ENCODE data around the gene GDF7.

Gene GDF7

DNA sequence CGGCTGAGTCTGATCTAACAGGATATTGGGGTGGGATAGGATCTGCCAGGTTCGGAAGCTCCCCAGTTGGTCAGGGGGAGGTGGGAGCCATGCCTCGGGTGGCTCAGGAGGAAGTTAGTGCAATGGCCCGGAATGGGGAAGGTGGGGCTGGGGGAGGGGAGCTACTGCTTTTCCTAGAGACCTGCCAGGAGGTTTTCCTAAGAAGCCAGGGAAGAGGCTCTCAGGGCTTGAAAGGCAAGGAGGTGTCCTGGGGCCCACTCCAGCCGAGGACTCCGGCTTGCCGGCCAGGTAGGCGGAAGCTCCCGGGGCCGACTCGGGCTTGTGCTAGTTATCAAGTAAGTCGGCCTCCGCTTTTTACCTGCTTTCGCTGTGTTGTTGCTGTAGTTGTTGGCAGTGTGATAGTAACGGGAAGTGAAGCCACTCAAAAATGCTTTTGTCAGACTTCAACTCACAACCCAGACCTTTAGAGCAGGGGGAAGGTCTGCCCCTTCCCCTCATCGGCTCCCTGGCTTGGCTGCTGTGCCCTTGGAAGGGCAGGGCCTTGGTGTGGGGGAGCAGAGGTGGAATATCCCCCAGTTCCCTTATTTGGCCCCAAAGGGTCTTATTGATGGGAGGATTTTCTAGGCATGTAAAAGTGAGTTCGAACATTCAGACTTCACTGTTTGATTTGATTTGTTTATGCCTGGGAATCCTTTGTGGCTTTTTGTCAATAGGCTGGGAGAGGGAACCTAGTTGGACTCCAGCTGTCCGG is 5.4 kb downstream of the GDF7 start:
- DNase-seq (ENCODE audit: low read depth in 2 of 3, low spot score in 1 of 3) = no peak

DNA sequence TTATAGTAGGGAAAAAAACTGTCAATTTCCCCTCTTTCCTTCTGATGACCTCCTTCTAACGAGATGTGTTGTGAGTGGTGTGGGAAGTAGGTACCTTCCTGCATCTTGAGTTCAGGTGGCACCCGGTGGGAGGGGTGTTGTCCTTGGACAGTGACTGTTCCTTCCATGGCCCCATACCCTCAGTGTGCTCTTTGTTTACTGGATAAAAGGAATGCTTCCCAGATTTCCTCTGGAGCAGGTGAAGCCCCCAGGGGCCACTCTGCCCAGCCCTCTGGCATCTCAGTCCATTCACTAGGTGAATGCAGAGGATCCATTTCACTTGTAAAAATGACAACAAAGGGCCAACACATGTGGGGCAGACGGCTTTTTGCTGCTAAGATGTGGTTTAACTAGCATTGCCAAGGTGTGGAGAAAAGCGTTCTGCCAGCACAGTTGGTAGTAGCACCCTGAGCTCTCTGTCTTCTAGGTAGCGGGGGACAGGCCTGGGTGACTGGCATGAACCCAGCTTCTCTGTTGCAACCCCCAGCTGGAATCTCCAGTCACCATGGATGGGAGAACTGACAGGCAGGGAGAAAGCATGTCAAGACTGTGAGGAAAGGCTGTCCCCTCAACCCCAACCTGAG is 6.9 kb downstream of the GDF7 start:
- DNase-seq (ENCODE audit: low read depth in 2 of 3, low spot score in 1 of 3) = no peak

DNA sequence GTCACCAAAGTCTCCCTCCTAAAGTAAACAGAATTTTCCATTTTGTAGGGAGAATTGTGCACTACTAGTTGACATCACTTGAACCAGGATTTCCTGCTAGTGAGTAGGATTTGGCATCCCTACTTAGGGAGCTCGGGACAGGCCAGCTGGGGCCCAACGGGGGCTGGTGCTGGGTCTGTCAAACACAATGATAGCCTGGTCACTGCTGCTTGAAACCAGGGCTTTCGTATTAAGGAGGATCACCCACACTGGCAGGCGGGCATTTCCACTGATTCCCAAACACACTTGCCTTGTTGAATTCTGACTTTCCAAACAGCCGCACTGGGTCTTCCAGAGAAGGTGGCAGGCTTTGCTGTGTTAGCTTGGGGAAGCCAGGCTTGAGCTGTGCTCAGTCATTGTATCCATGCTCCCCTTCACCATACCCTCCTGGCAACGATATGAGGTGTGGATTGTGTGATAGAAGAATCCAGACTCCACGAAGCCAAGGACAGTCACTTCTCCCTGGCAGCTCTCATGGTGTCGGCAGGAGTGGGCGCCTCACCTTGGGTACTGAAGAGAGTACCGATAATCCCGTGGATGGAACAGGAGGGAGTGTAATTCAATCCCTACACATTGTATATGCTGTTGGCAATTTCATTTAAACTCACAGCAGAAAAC is 7.5 kb downstream of the GDF7 start:
- DNase-seq (ENCODE audit: low read depth in 2 of 3, low spot score in 1 of 3) = no peak

DNA sequence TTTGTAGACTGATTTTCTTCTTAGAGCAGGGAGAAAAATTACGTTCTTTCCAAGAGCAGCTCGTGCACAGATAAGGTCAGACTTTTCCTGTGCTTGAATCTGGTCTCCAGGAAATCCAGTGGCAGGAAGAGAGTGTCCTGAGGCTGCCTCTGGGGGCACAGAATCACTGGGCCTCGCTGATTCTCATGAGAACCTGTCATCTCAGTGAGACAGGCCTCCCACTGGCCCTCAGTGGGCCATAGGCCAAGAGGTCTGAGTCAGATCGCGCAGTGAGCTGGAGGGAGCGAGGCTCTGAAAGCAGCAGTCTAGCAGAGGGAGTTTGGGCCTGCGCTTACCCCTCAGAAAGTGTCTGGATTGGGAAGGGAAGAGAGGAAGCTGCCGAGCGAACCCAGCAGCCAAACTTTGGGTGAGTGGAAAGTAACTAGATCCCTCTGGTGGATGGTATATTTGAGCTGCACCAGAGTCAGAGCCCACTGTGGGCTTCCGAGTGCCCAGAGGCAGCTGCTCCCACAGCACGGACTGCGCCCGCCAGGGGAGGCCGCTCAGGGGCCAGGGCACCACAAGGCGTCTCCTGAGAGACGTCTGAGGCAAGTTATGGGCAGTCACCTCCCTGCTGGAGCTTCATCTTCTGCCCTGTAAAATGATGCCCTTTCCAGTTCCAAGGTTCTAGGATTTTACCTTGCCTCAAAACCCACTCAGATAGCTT is 8.2 kb downstream of the GDF7 start:
- DNase-seq (ENCODE audit: low read depth in 2 of 3, low spot score in 1 of 3) = no peak

DNA sequence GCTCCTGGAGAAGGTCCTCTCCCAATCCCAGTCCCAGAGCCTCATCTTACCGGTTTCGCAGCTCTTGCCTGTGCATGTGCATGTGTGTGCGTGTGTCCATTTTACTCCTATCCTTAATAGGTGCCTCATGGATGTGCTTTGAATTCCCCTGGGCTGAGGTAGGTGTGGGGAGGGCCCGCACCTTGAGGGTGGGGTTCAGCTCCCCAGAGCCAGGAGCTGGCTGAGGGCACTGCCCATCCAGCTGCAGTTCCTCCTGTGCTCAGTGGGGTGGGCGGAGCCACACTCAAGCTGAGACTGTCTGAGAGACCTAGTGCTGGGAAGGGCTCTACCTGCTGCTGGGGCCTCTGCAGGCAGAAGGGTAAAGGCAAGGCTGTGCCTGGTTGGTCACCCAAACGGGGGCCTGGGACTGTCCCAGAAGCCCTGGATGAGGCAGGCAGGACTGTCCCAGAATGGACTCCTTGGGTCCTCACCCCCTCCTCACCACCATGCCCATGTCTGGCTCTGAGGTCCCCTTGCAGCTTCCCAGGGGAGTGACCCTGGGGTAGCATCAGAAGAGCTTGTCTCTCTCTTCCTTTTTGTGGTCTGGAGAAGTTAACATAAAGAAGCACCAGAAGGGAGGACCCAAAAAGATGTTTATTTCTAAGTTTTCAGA is 8.9 kb downstream of the GDF7 start:
- no peak for DNase-seq (ENCODE audit: low read depth in 2 of 3, low spot score in 1 of 3)

DNA sequence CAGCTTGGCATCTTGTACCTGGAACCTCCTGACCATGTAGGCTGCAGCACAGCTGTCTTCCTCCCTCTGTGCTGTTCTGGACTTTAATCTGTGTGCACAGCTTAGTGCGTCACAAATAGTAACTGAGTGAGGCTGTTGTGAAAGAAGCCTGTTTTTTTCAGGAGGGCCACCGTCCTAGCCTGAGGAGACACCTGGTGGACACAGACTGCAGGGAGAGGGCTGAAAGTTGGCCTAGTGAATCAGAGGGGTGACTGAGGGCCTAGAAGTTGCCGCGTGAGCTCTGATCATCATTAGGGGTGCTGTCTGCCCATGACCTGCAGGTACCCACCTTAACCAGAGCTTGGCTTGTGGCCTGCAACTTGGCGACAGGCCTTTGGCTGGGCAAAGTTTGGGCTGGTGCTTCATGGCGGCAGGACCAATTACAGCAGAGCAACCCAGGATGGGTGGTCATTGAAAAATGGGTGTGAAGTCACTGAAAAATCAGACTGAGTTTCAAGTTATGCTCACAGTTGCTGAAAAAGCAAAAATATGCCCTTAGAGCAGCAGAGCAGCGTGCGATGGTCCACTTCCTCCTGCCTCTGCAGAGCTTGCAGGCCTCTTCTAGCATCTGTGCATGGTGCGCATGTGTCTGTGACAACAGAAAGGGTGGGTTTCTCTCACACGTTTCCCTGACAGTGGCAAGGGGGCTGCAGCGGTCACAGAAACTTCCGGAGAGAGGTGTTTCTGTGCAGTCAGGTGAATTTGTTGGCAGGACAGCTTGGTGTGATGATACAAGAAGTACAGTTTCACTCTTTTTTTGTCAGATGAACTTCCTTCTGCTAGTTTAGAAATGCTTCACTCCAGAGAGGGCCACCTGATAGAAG is 9.6 kb downstream of the GDF7 start:
- no peak for DNase-seq (ENCODE audit: low read depth in 2 of 3, low spot score in 1 of 3)

DNA sequence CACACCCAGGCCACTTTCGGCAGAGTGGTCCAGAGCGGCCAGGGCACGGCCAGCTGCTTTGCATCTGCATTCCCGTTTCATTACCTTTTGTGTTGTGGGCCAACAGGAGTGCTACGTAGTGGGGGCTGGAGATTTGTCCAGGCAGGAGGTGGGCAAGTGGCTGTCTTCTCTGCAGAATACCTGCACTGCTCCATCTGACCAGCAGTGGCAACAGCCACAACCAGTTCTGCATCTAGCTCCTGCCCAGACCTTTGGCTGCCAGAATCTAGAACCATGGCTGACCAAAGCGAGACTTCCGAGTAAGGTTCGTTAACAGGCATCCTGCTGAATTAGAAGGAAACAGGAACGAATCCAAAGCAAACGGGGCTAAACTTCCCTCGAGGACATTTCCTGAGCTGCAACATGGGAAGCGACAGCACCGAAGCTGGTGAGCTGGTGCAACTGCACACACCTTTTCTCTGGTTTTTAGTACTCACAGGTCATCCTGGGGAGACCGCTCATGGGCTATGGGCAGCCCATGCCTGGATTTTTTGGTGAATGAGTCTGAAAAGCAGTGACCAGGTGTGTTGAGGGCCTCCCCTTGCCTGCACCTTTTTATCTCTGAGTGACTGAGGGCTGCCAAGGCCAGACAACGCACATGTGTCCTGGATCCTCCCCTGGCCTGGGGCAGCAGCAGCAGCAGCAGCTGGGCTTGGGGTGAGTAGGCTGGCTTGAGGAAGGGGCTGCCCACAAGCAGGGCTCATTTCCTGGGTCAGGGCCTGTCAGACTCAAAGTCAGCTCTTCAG is 10.5 kb downstream of the GDF7 start:
- DNase-seq (ENCODE audit: low read depth in 2 of 3, low spot score in 1 of 3) = no peak

DNA sequence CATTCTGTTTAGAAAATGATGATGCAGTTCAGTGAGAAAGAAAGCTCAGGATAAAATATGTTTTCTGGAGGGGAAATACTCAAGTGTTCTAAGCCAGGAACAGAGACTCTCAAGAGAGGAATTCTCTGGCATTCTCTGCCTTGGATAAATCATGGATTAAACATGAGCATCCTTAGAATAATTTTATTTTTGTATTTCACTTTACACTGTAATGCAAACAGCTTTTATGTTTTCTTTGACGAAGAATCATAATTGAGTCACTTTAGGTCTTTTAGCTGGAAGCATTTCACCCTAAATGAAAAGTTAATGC is 11.1 kb downstream of the GDF7 start:
- DNase-seq (ENCODE audit: low read depth in 2 of 3, low spot score in 1 of 3) = no peak

DNA sequence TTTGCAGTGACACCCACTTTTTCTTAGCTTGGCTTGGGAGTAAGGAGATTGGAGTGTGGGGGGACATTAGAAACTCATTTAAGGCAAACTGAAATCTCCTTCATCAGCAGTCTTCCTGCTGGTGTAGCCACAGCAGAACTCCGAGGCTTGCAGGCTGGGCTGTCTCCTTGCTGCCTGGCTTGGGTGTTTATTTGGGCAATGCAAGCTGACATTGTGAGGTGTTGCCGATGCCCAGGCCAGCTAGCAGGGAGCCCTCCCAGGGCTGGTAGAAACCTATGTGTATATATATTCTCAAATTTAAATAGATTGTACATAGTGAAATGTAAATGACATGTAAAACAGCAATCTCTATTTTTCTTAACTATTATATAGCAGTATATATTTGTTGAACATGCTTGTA is 11.8 kb downstream of the GDF7 start:
- DNase-seq (ENCODE audit: low read depth in 2 of 3, low spot score in 1 of 3) = no peak

DNA sequence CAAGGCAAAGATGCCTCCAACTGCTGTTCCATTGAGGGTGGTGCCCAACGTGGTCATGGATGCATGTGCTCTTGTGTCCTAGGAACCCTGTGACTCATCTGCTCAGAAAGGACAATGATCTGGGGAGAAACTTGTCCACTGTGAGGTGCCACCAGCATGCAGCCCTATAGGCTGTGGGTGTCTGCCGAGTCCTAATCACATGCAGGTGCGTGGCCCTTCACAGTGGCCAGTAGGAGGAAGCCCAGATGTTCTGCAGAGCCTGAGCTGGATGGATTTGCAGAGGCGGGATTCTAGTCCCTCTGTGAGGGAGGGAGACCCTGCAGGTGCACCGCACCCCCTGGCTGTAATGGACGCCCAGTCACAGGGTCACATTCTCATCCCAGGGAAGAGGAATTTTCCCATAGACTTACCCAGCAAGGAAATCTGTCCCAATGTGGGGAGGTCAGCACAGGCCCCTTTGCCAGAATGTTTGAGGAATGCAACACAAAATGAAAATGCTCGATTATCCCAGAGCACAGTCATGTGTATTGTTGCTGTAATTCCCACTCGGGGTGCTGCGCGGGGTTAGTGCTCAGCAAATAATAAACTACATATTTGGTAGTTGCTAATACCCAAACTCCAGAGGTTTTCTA is 13.9 kb downstream of the GDF7 start:
- no peak for DNase-seq (ENCODE audit: low read depth in 2 of 3, low spot score in 1 of 3)

DNA sequence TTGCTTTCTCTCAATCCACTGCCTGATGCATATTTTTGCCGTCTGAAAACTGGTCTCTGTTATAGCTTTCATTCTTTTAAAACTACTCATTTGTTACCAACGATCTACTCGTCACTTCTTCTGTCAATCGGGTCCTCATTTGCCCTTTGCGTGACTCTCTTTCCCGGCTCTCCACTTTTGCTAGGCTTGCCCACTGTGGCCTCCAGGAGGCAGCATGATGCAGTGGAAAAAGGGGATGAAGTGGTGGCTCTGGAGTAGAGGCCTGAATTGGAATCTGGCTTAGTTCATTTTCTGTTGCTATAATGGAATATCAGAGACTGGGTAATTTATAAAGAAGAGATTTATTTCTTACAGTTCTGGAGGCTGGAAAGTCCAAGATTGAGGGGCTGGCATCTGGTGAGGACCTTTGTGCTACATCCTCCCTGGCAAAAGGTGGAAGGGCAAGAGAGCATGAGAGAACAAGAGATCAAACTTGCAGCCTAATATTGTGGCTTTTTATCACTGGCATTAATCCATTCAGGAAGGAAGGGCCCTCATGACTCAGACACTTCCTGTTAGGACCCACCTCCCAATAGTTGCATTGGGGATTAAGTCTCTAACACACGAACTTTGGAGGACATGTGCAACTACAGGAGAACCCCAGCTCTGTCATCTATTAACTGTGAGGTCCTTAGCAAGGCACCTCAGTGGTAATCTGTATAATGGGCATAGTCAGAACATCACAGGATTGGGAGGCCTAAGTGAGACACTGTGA is 15.4 kb downstream of the GDF7 start:
- no peak for DNase-seq (ENCODE audit: low read depth in 2 of 3, low spot score in 1 of 3)

DNA sequence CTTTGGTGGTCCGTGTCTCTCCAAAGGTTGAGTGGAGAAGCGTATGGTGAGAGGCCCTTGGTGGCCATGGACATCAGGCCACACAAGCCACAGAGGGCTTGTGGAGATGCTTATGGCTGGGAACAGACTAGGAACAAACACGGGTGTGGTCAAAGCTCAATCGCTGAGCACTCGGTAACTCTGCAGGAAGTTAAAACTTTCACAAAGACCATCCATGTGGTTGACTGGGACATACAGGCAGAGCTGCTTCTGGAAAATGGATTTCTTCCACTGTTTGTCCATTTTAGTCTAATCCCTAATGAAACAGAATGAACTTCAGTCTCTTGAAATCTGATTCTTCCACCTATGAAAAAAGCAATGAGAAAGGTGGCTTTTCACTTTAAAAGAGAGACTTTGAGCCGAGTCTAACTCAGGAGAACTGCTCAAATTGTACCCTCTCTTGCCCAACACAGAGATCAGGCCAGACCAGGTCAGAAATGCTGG is 17.7 kb downstream of the GDF7 start:
- DNase-seq (ENCODE audit: low read depth in 2 of 3, low spot score in 1 of 3) = no peak

DNA sequence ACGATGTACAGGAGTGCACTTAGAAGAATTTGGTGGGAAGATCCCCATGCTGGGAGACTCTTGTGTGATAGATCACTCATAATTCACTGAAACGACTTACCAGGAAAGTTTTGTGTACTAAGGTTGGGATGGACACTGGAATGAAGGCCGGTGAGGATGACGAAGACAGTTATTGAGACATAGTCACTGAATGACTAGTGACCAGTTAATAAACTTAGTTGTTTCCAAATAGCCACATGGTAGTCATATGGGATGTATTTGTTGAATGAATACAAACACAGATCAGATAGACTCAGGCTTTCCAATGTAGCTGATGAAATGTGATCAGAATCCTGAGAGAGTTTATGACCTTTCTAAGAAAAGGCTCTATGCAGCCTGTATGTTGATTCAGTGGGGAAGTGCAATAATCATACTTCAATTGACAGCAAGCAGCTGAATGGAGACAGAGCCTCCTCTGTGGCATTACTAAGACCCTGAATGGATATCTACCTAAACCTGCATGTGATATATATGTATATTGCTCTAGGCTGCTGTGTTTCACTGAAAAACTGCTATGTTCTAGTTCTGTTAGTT is 20.4 kb downstream of the GDF7 start:
- DNase-seq (ENCODE audit: low read depth in 2 of 3, low spot score in 1 of 3) = no peak

DNA sequence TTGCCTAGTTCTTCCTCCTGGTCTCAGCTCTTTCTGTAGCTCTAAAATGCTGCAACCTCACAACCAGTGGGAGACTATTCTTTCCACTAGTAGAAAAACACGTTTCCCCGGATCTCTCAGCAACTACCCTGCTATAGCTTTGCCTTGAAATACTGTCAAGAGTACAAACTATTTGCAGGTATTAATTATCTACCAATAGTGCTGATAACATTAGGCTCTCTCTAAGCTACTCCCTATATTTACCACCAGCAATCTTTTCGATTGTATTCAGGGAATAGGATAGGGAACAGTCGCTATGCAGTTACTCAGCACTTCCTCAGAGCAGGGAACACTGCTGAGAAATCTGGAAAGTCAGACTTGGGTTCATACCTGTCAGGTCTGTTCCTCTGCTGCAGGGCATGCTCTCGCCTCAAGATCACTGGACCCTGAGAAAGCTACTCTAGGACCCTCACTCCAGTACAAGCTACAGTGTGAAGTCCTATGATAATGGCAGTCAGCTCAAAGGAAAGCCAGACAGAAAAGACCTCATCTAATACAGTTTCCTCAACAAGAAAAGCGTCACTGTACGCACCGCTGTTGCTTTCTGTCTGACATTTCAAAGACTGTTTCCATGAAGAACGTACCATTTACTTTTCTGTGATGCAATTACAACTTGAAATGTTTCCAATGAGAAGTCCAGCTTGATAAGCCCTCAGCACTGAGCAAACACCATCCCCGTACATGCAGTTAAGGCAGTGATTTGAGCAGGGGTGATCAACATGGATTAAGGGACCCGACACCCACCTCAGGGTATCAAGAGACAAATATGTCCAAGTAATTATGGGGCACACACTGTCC is 22.7 kb downstream of the GDF7 start:
- no peak for DNase-seq (ENCODE audit: low read depth in 2 of 3, low spot score in 1 of 3)

DNA sequence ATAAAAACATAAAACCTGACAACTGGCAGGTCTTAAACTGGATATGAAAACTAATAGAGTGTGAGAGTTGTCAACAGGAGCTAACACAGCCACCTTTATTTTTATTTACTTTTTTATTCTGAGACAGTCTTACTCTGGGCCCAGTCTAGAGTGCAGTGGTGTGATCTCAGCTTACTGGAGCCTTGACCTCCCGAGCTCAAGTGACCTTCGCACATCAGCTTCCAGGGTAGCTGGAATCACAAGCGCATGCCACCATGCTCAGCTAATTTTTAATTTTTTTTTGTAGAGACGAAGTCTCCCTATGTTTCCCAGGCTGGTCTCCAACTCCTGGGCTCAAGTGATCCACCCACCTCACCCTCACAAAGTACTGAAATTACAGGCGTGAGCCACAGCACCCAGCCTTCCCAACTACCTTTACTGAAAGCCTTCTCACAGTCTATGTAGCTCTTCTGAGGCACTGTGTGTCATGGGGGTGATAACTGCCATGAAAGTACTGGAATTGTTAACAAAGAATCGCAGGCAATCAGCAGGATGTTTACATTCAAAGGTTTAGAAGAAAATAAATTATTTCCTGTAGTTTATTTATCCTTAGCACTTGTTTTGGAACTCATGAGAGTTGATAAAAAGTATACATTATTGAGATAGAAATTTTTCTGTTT is 24.3 kb downstream of the GDF7 start:
- DNase-seq (ENCODE audit: low read depth in 2 of 3, low spot score in 1 of 3) = no peak

DNA sequence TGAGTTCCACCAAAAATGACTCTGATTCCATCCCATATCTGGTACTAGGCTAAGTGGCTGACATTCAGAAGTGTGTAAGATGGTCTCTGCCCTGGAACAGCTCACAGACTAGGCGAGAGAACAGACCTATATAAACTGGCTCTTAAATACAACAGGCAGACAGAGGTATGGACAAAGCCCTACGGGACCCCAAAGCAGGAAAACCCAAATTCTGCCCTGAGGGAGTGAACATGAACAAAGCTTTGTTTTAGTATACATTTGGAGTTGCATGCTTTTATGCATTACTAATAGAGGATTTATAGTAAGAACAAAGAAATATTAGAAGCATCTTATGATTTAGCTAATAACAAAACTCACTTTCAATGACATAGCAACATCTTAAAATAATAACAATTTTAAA is 25.1 kb downstream of the GDF7 start:
- DNase-seq (ENCODE audit: low read depth in 2 of 3, low spot score in 1 of 3) = no peak

DNA sequence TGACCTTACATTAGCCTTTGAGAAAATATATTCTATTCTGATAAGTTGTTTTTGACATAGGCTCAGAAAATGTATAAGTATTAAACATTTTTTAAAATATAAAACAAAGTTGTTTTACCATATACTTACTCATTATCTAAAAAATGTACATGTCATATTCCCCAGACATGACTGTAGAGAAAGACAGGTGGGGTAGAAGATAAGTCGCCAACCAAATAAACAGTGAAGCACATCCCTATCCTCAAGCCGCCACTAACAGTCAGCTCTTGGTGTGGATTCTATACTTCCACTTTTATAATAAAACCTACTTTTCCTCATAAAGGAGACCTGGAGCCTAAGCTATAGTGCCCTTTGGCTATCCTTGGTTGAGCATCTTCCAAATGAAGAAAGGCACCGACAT is 26.4 kb downstream of the GDF7 start:
- no peak for DNase-seq (ENCODE audit: low read depth in 2 of 3, low spot score in 1 of 3)
